Peyer's patch (tissue), 4 donors: ENCODE results near the gene KLHL22.
"Not testable (repeated sequence)": the region's sequence is repeated elsewhere in the genome, so short reads cannot be mapped to it uniquely, and the experiment has no call there.

ENCODE experiments used
- CTCF ChIP-seq, 6 experiments: fragments of 450-650 bp in 4 of 6; fragments of 200-600 bp in 2 of 6; sonication (generic) in 1 of 6; IDR thresholded peaks; one replicate each; pipeline ENCODE4 v1.5.1; 2017 to 2019; ENCODE audit warnings: antibody characterized with exemption in 6 of 6, mild to moderate bottlenecking in 3 of 6, moderate library complexity in 1 of 6
- POLR2A ChIP-seq, 2 donors: fragments of 450-650 bp; IDR thresholded peaks; one replicate each; pipeline ENCODE4 v1.5.1; 2017; ENCODE audit warnings: antibody characterized with exemption in 2 of 2, mild to moderate bottlenecking in 2 of 2, moderate library complexity in 2 of 2

GRCh38 chr22:20508067-20508755 lies 12.6 kb upstream of the KLHL22 start:
- TF ChIP-seq CTCF, POLR2A (IDR thresholded peaks at IDR 0.05): not testable (repeated sequence)
